Measurements from ENCODE around the gene LRRC38. TPM values are rescaled to one million over a fixed set of nuclear protein-coding genes. Genes with fewer than 3 reads are reported as not detected.

Gene LRRC38
- total and polyA plus RNA-seq, 2 of the 4 experiments (the other 2 are of a cell fraction): not detected

- DNase-seq: no peak
- intact Hi-C loops (cut with micrococcal nuclease): no loop called here
These were observed 51.8 kb downstream of the LRRC38 start for GRCh38 chr1:13461977-13462376.

More at GRCh38 chr1:13461977-13462376, 51.8 kb downstream of the LRRC38 start:
- Histone ChIP-seq H3K79me1 (ENCODE audit: low read depth in 1 of 2, low read length in 2 of 2) (no peaks in the 10 kb centered on the region), H3K4me2 (ENCODE audit: low read depth, low read length) (no peak overlapping the region), H3K27ac (ENCODE audit: insufficient read depth, low read length) (no peak overlapping the region), H3K23ac (ENCODE audit: low read depth, low read length) (no peak overlapping the region), H3K14ac (replicated peaks; ENCODE audit: low read depth, low read length) (no peak overlapping the region), H2AK5ac (ENCODE audit: low read depth, low read length) (no peak overlapping the region), H2AFZ (replicated peaks; ENCODE audit: low read length, poor library complexity) (no peak overlapping the region), H3K36me3 (ENCODE audit: control insufficient read depth, insufficient read depth, low read length) (no peaks in the 10 kb centered on the region), H3K9me3 (ENCODE audit: control insufficient read depth, insufficient read depth, low read length) (peaks cover 35% of the 10 kb centered on the region), H3K4ac (ENCODE audit: low read depth, low read length) (no peak overlapping the region), H3K4me1 (ENCODE audit: control insufficient read depth, insufficient read depth, low read length) (no peaks in the 10 kb centered on the region), H4K91ac (ENCODE audit: insufficient read depth, low read depth, low read length) (no peak overlapping the region), H2BK120ac (ENCODE audit: low read depth, low read length) (no peak overlapping the region), H2AK9ac (replicated peaks; ENCODE audit: low read depth, low read length, poor library complexity) (no peak overlapping the region), H2BK5ac (ENCODE audit: low read depth, low read length, poor library complexity, severe bottlenecking) (no peak overlapping the region), H4K8ac (ENCODE audit: low read depth in 2 of 2, low read length in 2 of 2) (no peak overlapping the region), H4K5ac (ENCODE audit: low read depth, low read length) (no peak overlapping the region), H3K18ac (ENCODE audit: low read depth, low read length) (no peak overlapping the region), H3K9ac (ENCODE audit: low read depth, low read length) (no peak overlapping the region), H4K20me1 (ENCODE audit: insufficient read depth, low read length) (no peaks in the 10 kb centered on the region), H2BK15ac (ENCODE audit: low read depth, low read length) (no peak overlapping the region), H3K4me3 (ENCODE audit: insufficient read depth, low read depth, low read length) (no peak overlapping the region), H2BK20ac (ENCODE audit: low read depth, low read length) (no peak overlapping the region), H3K27me3 (ENCODE audit: control insufficient read depth, insufficient read depth, low read length) (no peaks in the 10 kb centered on the region), H3K56ac (ENCODE audit: extremely low read depth, insufficient read depth, low read length) (no peak overlapping the region), H3K9me1 (ENCODE audit: insufficient read depth, low read length) (no peaks in the 10 kb centered on the region)
- TF ChIP-seq MAZ (IDR thresholded peaks at IDR 0.05; ENCODE audit: borderline replicate concordance, low read depth, low read length) (no peak), FOS (IDR thresholded peaks at IDR 0.05; ENCODE audit: low read depth, low read length) (no peak), POLR2A (IDR thresholded peaks at IDR 0.05; ENCODE audit: low read depth, low read length) (no peak), MAFK (IDR thresholded peaks at IDR 0.05; ENCODE audit: low read depth, low read length) (no peak), MXI1 (IDR thresholded peaks at IDR 0.05; ENCODE audit: borderline replicate concordance, low read depth, low read length) (no peak), CTCF (conservative IDR thresholded peaks at IDR 0.05; ENCODE audit: low read depth, low read length) (no peak), RCOR1 (IDR thresholded peaks at IDR 0.05; ENCODE audit: insufficient replicate concordance, low read length) (no peak), NFE2L2 (IDR thresholded peaks at IDR 0.05; ENCODE audit: low read depth, low read length) (no peak), CHD1 (IDR thresholded peaks at IDR 0.05; ENCODE audit: low read depth, low read length) (no peak), ELK1 (IDR thresholded peaks at IDR 0.05; ENCODE audit: borderline replicate concordance, low read depth, low read length) (no peak), USF2 (IDR thresholded peaks at IDR 0.05; ENCODE audit: low read depth, low read length) (no peak), RAD21 (IDR thresholded peaks at IDR 0.05; ENCODE audit: low read length) (no peak), RFX5 (IDR thresholded peaks at IDR 0.05; ENCODE audit: low read depth, low read length) (no peak)
- CTCF ChIA-PET: no interaction called here
- no TSS peak for BruUV-seq (replicated peaks)
- 17% methylated on average over 1 of the region's 2 CpGs; no CpG with 5 or more reads in 1 of the 2 experiments for WGBS, 2 experiments (ENCODE audit: extremely low coverage in 2 of 2, insufficient read length in 1 of 2)
- POLR2A ChIA-PET (ENCODE audit: unreplicated experiment): no interaction called here
- dilution Hi-C loops (cut with HindIII; ENCODE audit: low sequenced_read_pairs, unreplicated experiment) (no loop called here), in situ Hi-C loops (cut with MboI; ENCODE audit: low sequenced_read_pairs) (no loop called here)
- no peak for ATAC-seq (ENCODE audit: low read depth)
